Epithelial cell of esophagus (primary cell): Measurements from ENCODE around the gene ZNF346.

Experiments used
- DNase-seq: peaks from one replicate; pipeline ENCODE4 v3.0.0; 2010; ENCODE audit warnings: low read depth
- H3K4me3 ChIP-seq: 2 replicates; pipeline ENCODE4 v1.5.1; 2011; ENCODE audit warnings: mild to moderate bottlenecking, low read length, control low read depth
- TF ChIP-seq, protein P1 (sequence below): IDR thresholded peaks from 2 replicates; pipeline ENCODE4 v1.5.1; 2011; ENCODE audit warnings: low read depth, mild to moderate bottlenecking, low read length, control low read depth, inconsistent platforms; ENCODE audit not compliant: insufficient read depth; ENCODE audit errors: missing control alignments

The ZNF346 gene

DNA sequence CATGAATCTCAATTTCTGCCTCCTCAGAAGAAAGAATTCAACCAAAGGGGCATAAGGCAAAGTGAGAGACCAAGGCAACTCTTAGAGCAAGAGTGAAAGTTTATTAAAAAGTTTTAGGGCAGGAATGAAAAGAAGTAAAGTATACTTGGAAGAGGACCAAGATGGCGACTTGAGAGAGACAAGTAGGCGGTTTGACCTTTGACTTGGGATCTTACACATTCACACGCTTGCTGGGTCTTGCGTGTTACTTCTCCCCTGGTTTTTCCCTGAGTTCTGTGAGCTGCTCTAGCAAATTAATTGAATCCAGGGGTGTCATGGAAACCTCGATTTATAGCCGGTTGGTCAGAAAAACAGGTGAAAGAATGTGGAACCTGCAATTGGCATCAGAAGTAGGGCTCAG, 7.0 kb downstream of the ZNF346 start:
- TF ChIP-seq, protein P1, sequence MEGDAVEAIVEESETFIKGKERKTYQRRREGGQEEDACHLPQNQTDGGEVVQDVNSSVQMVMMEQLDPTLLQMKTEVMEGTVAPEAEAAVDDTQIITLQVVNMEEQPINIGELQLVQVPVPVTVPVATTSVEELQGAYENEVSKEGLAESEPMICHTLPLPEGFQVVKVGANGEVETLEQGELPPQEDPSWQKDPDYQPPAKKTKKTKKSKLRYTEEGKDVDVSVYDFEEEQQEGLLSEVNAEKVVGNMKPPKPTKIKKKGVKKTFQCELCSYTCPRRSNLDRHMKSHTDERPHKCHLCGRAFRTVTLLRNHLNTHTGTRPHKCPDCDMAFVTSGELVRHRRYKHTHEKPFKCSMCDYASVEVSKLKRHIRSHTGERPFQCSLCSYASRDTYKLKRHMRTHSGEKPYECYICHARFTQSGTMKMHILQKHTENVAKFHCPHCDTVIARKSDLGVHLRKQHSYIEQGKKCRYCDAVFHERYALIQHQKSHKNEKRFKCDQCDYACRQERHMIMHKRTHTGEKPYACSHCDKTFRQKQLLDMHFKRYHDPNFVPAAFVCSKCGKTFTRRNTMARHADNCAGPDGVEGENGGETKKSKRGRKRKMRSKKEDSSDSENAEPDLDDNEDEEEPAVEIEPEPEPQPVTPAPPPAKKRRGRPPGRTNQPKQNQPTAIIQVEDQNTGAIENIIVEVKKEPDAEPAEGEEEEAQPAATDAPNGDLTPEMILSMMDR, result no peak
- DNase-seq, result no peak

DNA sequence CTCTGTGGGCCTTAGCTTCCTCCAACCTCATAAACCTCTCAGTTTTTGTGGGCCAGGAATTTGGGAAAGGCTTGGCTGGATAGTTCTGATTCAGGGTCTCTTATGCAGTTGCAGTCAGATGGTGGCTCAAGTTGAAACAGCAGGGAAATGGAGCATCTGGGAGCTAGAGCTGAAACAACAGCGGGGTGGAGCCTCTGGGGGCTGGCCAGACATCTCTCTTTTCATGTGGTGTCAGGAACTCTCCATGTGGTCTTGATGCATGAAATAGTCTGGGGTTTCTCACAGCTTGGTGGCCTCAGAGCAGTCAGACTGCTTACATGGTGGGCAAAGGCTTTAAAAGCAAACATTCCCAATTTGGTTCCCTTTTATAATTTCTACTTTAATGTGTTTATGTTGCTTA, 13.5 kb downstream of the ZNF346 start:
- DNase-seq, result no peak
- no peak overlapping the region for H3K4me3 ChIP-seq
- TF ChIP-seq, protein P1, result no peak

More for the DNA sequence above, 7.0 kb downstream of the ZNF346 start:
- no peak overlapping the region for H3K4me3 ChIP-seq

DNA sequence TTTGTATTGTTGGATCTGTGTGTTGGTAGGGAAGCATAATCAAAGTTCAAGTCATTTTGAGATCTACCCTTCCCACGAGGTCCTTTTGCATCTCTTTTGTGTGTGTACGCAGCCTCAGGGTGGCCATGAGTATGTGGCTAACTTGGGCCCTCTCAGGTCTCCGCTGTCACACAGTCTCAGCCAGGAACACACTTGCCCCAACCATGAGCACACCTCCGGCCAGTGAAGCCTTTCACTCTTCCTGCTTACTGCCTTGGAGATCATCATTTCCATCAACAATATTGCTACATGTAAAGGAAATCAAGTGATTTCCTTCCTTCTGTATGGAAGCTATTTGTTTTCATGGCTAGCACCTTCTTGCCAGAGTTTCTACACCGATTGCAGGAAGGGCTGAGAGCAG, 13.9 kb downstream of the ZNF346 start:
- TF ChIP-seq, protein P1, result no peak
- no peak overlapping the region for H3K4me3 ChIP-seq
- no peak for DNase-seq

DNA sequence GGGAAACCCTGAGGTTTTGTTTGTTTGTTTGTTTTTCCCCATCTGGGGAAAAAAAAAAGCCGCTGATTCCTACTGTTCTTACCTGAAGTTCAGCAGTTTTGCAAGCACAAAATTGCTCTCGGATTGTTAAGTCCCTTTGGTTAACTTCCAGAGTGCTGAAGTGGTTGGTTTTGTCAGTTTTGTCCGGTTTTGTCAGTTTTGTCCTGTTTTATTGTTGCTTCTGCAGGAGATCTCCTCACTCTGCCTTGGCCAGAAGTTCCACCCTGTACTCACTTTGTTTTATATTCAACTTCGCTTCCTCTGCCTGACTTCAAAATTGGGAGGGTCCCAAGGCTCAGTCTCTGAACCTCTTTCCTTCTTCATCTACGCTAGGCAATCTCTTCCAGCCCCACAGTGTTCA, 14.4 kb downstream of the ZNF346 start:
- H3K4me3 ChIP-seq, result no peak overlapping the region
- no peak for DNase-seq
- TF ChIP-seq, protein P1, result no peak

DNA sequence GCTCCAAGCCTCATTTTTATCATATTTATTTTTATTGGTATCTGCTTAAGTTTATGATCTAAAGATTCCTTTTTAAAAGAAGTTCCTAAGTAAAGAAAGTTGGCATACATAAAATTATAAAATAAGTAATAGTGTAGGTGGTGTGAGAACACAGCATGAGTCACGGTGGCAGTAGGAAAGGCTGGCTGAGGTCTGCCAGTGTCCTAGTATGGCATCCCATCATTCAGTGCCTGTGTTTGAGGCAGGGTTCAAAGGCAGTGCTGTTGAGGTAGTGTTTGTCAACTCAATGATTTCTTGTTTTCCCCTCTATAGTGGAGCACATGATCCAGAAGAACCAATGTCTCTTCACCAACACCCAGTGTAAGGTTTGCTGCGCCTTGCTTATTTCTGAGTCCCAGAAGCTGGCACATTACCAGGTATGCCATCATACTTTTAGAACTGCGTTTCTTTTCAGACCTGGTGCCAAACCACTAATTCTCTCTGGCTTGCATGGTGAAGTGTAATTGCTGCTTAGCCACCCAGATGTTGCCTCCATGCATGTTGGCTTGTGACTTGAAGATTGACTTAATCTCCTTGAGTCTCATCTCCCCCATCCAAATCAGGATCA, 18.4 kb downstream of the ZNF346 start:
- no peak overlapping the region for H3K4me3 ChIP-seq
- DNase-seq, result peak; percentile 42
- TF ChIP-seq, protein P1, result no peak

DNA sequence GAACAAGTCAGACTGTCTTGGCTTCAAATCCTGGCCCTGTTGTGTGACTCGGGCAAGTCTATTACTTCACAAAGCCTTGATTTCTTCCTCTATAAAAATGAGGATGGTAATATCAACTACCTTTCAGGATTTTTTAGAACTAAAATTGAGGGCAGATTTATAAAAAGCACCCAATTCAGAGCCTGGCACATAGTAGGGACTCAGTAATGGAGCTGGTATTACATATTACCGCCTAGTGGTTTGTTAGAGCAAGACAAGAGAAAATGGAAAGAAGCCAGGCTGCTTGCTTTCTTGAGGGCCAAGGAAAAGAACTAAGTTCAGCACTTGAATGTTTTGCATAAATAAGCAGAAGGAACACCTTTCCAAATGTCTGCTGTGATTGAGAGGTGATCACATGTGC, 19.4 kb downstream of the ZNF346 start:
- TF ChIP-seq, protein P1, result no peak

DNA sequence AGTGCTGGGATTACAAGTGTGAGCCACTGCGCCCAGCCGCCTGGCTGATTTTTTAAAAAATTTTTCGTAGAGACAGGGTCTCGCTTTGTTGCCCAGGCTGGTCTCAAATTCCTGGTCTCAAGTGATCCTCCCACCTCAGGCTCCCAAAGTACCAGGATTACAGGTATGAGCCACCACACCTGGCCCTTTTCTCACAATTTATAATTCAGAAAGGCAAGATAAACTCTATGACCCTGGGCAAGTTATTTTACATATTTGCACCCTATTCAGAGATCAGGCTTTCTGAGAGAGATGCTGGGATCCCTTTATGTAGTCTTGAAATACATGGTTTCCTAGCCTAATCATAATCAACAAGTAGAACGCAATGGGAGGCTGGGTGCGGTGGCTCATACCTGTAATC, 20.6 kb downstream of the ZNF346 start:
- TF ChIP-seq, protein P1, result no peak
- H3K4me3 ChIP-seq, result no peak overlapping the region
- no peak for DNase-seq

More for the DNA sequence above, 19.4 kb downstream of the ZNF346 start:
- H3K4me3 ChIP-seq, result no peak overlapping the region
- DNase-seq, result no peak
